Epithelial cell of proximal tubule (primary cell): ENCODE measurements around the gene CBFA2T2. TPM values are rescaled to one million over a fixed set of nuclear protein-coding genes. Genes with fewer than 3 reads are reported as not detected.
A peak's percentile ranks its signal among the peaks of the same experiment; 100 is the strongest.

Experiments used
- DNase-seq: peaks from one replicate; pipeline ENCODE4 v3.0.0-alpha.2; 2011; ENCODE audit warnings: low read depth
- H3K4me3 ChIP-seq: 2 replicates; pipeline ENCODE4 v1.5.1; 2011; ENCODE audit warnings: low read depth, mild to moderate bottlenecking, low read length
- total RNA-seq: library from RNA; depleted of rRNA; stranded (reverse); fragments of >200 nt; gene quantifications from 2 replicates; pipeline ENCODE4 v1.2.3, GENCODE V29; 2015
- TF ChIP-seq, protein P1 (sequence below): conservative IDR thresholded peaks from 2 replicates; pipeline ENCODE4 v1.5.1; 2012; ENCODE audit warnings: low read depth, mild to moderate bottlenecking, low read length

Gene CBFA2T2
- total RNA-seq, 1 donor from 2014 or later = 8.4 TPM

DNA sequence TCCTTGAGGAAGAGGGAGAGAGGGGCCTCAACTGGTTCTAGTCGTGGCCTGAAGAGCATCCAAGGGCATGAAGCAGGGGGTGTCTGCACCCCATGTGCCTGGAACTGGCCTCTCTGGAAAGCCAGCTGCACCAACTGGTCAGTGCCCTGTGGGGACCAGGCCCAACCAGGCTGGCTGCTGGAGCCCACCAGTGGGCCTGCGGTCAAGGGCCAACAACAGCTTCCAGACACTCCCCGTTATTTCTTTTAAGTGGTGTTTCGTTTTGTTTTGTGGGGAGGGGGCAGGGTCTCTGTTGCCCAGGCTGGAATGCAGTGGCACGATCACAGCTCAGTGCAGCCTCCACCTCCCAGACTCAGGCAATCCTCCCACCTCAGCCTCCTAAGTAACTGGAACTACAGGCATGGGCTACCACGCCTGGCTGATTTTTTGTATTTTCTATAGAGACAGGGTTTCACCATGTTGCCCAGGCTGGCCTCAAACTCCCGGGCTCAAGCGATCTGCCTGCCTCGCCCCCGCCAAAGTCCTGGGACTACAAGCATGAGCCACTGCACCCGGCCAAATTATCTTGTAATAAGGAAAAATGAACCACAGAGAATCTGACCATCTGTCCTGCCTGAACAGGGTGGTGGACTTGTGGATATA is 160.3 kb downstream of the CBFA2T2 start:
- TF ChIP-seq, protein P1, sequence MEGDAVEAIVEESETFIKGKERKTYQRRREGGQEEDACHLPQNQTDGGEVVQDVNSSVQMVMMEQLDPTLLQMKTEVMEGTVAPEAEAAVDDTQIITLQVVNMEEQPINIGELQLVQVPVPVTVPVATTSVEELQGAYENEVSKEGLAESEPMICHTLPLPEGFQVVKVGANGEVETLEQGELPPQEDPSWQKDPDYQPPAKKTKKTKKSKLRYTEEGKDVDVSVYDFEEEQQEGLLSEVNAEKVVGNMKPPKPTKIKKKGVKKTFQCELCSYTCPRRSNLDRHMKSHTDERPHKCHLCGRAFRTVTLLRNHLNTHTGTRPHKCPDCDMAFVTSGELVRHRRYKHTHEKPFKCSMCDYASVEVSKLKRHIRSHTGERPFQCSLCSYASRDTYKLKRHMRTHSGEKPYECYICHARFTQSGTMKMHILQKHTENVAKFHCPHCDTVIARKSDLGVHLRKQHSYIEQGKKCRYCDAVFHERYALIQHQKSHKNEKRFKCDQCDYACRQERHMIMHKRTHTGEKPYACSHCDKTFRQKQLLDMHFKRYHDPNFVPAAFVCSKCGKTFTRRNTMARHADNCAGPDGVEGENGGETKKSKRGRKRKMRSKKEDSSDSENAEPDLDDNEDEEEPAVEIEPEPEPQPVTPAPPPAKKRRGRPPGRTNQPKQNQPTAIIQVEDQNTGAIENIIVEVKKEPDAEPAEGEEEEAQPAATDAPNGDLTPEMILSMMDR = no peak
- DNase-seq = no peak
- H3K4me3 ChIP-seq = no peak overlapping the region

DNA sequence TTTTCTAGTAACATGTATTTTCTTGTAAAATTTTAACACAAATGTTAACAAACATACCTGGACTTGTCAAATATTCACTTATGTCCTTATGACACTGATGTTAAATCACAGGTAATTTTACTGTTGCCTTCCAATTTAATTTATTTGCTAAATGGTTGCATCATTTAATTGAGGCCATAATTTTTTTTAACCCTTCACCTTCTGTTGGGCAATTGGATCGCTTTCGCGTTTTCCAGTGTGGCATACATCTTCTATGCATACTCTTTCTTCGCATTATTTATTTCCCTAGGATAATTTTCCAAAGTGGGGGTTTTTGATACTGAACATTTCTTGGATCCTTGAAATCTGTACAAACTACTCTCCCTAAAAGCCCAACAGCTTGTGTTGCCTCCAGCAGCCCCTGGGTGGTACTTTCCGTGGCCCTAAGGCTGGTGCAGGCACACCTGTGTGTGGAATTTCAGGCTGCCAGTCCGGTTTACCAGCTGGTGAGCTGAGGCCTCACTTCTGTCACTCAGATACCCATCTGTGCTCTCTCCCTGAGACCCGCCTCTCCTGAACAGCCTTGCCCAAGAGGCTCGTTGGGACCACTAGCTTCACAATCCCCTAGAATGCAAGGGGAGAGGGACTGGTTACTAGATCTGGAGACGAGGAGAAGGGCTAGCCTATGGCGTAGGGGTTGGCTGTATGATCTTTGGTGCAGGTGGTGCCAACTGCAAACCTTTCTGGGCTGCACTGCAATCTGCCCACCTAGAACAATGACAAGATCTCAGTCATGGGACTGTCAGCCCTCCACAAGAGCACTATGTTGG is 161.1 kb downstream of the CBFA2T2 start:
- TF ChIP-seq, protein P1 = no peak
- no peak for DNase-seq

DNA sequence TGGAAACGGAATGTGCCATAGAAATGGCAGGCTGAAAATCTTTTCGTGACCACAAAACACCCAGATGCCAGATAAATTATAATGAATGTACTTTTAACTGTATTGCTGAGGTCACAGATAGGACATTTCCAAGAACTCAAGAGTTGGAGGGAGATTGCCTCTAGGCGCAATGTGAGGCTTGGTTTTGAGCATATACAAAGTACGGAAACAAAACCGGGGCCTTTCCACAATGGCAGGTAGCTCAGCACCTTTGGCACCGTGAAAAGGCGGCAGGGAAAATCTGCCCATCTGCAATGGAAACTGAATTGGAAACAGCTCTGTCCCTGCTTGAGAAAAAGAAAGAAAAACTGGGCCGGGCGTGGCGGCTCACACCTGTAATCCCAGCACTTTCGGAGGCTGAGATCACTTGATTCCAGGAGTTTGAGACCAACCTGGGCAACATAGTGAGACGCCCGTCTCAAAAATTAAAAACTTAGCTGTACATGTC is 161.7 kb downstream of the CBFA2T2 start:
- no peak overlapping the region for H3K4me3 ChIP-seq
- DNase-seq = no peak
- TF ChIP-seq, protein P1 = no peak

More for the DNA sequence above, 161.1 kb downstream of the CBFA2T2 start:
- H3K4me3 ChIP-seq = no peak overlapping the region

DNA sequence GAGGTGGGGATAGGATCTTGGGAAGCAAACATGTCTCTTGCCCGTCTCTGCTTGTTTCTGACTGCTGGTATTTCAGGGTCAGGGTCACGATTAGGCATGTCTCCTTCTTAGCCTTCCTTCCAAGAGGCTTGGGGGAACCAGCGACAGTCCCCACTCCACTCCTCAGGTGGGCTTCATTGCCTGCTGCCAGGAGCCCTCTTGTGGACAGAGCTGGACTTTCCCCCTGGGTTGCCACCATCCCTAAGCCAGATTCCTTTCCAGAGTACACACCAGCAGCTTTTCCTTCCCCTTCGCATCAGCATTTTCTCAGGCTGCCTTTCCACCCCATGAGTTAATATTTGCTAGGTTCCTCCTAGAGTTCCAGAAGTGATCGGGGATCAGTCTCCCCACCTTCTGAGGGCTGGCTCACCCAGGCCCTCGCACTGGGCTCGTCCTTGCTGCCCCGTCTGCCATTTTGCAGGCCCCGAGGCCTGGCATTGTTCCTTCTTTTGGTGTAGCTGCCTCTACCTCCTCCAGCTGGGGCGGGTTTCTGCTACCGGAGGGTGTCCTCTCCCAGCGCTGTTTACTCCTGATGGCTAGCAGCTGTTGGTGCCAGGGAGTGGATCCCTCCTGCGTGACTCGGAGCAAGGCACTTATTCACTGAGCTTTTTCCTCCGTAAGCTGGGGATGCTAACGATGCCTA is 163.5 kb downstream of the CBFA2T2 start:
- H3K4me3 ChIP-seq = peak overlapping the region; percentile 30
- TF ChIP-seq, protein P1 = peak; percentile 93
- no peak for DNase-seq

DNA sequence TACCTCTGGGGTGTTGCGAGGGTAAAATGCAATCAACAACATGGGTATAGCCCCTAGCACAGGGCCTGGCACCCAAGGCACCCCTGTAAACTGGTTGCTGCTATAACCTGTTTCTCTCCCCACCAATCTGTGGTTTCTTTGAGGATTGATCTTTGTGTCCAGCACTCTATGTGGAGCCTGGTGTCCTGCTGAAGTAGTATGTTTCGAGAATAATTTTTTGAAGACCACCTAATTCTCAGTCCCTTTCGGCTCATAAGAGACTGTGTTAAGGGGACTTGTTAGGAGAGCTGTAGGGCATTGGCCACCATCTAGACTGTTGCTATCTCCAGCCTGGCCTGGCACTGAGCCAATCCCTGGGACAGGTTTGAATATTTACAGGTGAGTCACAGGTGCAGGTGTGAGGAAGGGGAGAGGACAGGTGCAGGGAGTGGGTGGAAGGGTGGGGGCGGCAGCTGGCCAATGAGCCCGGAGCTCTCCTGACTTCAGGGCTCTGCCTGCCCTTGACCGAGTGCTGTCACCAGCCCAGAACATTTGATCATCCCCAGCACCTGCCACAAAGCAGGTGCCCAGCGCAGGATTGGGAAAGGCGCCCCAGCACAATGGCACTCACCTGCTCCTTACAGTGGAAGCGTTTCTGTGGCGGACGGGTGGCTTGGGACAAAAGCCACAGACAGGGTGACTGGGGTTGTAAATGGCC is 164.2 kb downstream of the CBFA2T2 start:
- DNase-seq = no peak
- TF ChIP-seq, protein P1 = no peak

DNA sequence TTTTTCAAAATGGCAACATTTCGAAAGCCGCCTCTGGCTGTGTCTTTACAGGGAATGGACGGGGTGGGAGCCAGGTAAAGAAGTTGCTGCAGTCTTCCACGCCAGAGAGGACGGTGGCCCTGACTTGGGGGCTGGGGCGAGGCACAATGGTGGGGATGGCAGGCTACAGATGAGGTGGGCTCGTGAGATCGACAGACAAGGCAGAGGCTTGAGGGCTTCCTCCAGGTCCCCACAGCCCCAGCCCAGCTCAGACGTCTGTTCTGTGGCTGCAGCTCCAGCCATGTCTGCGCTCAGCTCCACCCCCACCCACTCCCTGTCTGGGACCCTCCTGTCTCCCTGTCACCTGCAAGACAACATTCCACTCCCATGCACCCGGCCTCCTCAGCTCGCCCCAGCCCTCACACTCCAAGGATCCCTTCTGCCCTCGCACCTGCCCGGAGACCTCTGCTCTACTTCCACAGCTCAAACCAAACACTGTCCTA is 164.8 kb downstream of the CBFA2T2 start:
- TF ChIP-seq, protein P1 = no peak
- DNase-seq = no peak
- H3K4me3 ChIP-seq = no peak overlapping the region

More for the DNA sequence above, 164.2 kb downstream of the CBFA2T2 start:
- H3K4me3 ChIP-seq = peak overlapping the region; percentile 30
